ENCODE measurements around the gene ARHGAP42.

GRCh38 chr11:100902454-100903141 lies 215.5 kb downstream of the ARHGAP42 start:
- TF ChIP-seq CTCF (IDR thresholded peaks at IDR 0.05; ENCODE audit: low read depth, low read length, poor library complexity, severe bottlenecking) (no peak), EZH2phosphoT487 (IDR thresholded peaks at IDR 0.05; ENCODE audit: borderline replicate concordance, low read length) (no peak)
